Ovary (tissue), 9 donors: ENCODE data around the gene KIF19. TPM values are rescaled to one million over a fixed set of nuclear protein-coding genes. Genes with fewer than 3 reads are reported as not detected.

Source experiments
- DNase-seq, 5 donors: peaks; one replicate each; pipeline ENCODE4 v3.0.0-alpha.2; 2019 to 2020
- H3K27ac ChIP-seq, 2 donors: fragments of 200-600 bp; one replicate each; pipeline versions ENCODE4 v1.5.1 to v1.8.0; 2019 to 2022
- H3K27me3 ChIP-seq: fragments of 200-600 bp; one replicate; pipeline ENCODE4 v1.8.0; 2022
- H3K36me3 ChIP-seq: fragments of 200-600 bp; sonication (generic); one replicate; pipeline ENCODE4 v1.5.1; 2019
- H3K4me1 ChIP-seq: one replicate; pipeline ENCODE4 v1.8.1; 2013; ENCODE audit warnings: mild to moderate bottlenecking, moderate library complexity; ENCODE audit not compliant: insufficient read depth
- H3K4me3 ChIP-seq: fragments of 200-600 bp; sonication (generic); one replicate; pipeline ENCODE4 v1.5.1; 2017
- H3K9me3 ChIP-seq, 2 donors: fragments of 200-600 bp in 1 of 2; sonication (generic) in 1 of 2; one replicate each; pipeline versions ENCODE4 v1.5.1 to v1.8.1; 2013 to 2019; ENCODE audit warnings: mild to moderate bottlenecking in 1 of 2, moderate library complexity in 1 of 2
- EP300 ChIP-seq: sonication (generic); formaldehyde crosslinking; IDR thresholded peaks from one replicate; pipeline ENCODE4 v1.6.1; 2017; ENCODE audit warnings: antibody characterized with exemption
- POLR2A ChIP-seq: fragments of 450-650 bp; IDR thresholded peaks from one replicate; pipeline ENCODE4 v1.6.1; 2017; ENCODE audit warnings: antibody characterized with exemption, mild to moderate bottlenecking, moderate library complexity
- WGBS, 3 donors: extraction: QIAGEN DNeasy Blood & Tissue Kit in 1 of 3; methylation state at CpG; one replicate each; pipeline versions ENCODE4 v1.1.5 to v1.1.7; 2013 to 2017; 5-methylcytosine and 5-hydroxymethylcytosine counted together
- intact Hi-C, 4 donors: fragments of 100-400 bp; cut with DNase I; formaldehyde crosslinking; loops; one replicate each; pipeline versions ENCODE4 v1.11.0 to v1.15.1; 2022 to 2023
- polyA plus RNA-seq, 2 donors: library from polyadenylated mRNA; stranded (reverse); fragments of 200-250 nt in 1 of 2; fragments of 350-450 nt in 1 of 2; fragmentation: Illumina TruSeq in 1 of 2; extraction: RNeasy Lipid Tissue Mini Kit (QIAGEN cat#74804) in 1 of 2; gene quantifications; one replicate each; pipeline ENCODE4 v1.2.3, GENCODE V29; 2013 to 2014
- total RNA-seq, 7 donors: library from RNA; depleted of rRNA in 2 of 7; stranded (reverse); fragments of >200 nt in 2 of 7; fragmentation: NEBNext Ultra II Directional in 3 of 7; extraction: Animal tissue kit (Norgen Biotek cat#: 25700) in 3 of 7; gene quantifications; one replicate each; pipeline versions ENCODE4 v1.1.0 to v1.2.4, GENCODE V29; 2016 to 2023
- TF ChIP-seq, protein P1 (sequence below), 3 donors: fragments of 450-650 bp in 2 of 3; fragments of 200-600 bp in 1 of 3; IDR thresholded peaks; one replicate each; pipeline versions ENCODE4 v1.5.1 to v1.8.0; 2016 to 2022; ENCODE audit warnings: antibody characterized with exemption in 3 of 3, mild to moderate bottlenecking in 1 of 3
- donor health status: DM: no; HTN: no; CAD: no; lungs with moderate emphysema.
- donor health status: DM: no; HTN: no; CAD: no.
- donor health status: Bipolar disorder and iron deficiency.
- donor health status: DM: yes; HTN: yes; CAD: no.
- donor health status: DM: no; HTN: no; CAD: no.
- donor health status: DM: yes; HTN: yes; CAD: no.

Gene KIF19
- total and polyA plus RNA-seq, 9 donors: 0.33 to 15.0 (median 1.2) TPM; not detected in 2

DNA sequence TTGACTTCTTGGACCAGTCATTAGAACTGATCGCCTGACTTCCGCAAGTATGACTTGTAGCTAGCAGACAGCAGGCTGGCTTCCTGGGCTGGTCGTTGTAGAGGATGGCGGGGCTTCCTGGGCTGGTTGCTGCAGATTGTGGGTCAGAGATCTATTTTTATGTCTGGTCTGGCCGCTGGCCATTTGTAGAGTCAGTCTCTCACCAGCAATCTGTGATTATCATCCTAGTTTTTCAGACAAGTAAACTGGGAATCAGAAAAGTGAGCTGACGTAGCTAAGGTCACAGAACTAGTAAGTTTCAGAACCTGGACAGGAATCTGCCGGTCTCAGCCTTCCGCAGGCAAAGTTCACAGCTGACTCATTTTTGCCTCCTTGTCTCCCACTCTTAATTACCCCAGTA, 60.4 kb downstream of the KIF19 start:
- no peak overlapping the region for H3K4me3 ChIP-seq
- H3K9me3 ChIP-seq: no peaks in the 10 kb centered on the region
- WGBS, 3 donors: 40 to 47% (median 41%) methylated on average over 8 of the region's 8 CpGs
- peak overlapping the region in 1 of 2 donors; percentile 33 for H3K27ac ChIP-seq
- H3K4me1 ChIP-seq: no peaks in the 10 kb centered on the region
- no peaks in the 10 kb centered on the region for H3K36me3 ChIP-seq
- intact Hi-C loops: no loop called here
- H3K27me3 ChIP-seq: no peaks in the 10 kb centered on the region
- no peak for DNase-seq
- TF ChIP-seq POLR2A: no peak
- no peak for TF ChIP-seq EP300
- TF ChIP-seq, protein P1, sequence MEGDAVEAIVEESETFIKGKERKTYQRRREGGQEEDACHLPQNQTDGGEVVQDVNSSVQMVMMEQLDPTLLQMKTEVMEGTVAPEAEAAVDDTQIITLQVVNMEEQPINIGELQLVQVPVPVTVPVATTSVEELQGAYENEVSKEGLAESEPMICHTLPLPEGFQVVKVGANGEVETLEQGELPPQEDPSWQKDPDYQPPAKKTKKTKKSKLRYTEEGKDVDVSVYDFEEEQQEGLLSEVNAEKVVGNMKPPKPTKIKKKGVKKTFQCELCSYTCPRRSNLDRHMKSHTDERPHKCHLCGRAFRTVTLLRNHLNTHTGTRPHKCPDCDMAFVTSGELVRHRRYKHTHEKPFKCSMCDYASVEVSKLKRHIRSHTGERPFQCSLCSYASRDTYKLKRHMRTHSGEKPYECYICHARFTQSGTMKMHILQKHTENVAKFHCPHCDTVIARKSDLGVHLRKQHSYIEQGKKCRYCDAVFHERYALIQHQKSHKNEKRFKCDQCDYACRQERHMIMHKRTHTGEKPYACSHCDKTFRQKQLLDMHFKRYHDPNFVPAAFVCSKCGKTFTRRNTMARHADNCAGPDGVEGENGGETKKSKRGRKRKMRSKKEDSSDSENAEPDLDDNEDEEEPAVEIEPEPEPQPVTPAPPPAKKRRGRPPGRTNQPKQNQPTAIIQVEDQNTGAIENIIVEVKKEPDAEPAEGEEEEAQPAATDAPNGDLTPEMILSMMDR (IDR thresholded peaks at IDR 0.05): no peak

DNA sequence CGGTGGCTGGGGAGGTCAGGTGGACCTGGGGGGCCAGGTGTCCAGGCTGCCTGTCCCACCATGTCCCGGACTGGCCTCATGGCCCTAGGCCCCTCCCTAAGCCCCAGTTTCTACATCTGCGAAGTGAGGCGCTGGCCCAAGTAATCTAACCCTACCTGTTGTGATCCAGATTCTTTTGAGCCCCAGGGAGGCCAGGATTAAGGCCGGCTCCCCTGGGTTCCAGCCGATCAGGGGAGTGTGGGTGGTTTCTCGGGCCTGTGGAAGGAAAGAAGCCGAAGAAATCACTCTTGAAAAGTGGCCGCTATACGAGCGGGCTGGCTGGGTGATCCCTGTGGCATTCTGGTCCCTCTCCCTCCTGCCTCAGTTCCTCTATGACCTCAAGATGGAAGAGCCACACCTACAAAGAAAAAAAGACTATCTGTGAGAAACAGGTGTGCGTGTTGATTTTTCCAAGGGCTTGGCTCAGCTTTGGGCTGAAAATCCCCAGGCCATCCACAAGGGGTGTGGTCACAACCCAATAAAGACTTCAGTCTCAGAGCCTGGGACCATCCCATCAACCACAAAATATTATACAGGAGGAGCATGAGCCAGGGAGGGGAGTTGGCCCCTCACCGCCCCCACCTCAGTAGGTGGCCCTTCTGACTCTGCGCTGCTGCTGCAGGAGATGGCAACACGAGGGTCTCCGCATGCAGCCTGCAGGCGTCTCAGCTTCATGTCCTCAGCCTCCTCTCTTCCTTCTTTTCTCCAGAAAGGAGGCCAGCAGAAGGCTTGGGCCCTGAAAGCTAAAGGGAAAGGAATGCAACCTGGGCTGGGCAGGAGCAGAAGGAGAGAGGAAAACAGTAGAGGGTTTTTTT, 61.6 kb downstream of the KIF19 start:
- TF ChIP-seq POLR2A: no peak
- TF ChIP-seq EP300: no peak
- TF ChIP-seq, protein P1 (IDR thresholded peaks at IDR 0.05): no peak
- Histone ChIP-seq H3K4me3 (no peak overlapping the region), H3K27ac (no peak overlapping the region), H3K4me1 (no peaks in the 10 kb centered on the region), H3K27me3 (no peaks in the 10 kb centered on the region), H3K36me3 (no peaks in the 10 kb centered on the region), H3K9me3 (no peaks in the 10 kb centered on the region)
- DNase-seq: no peak
- intact Hi-C loops: no loop called here
- 78 to 82% (median 80%) methylated on average over 17 of the region's 17 CpGs for WGBS, 3 donors

DNA sequence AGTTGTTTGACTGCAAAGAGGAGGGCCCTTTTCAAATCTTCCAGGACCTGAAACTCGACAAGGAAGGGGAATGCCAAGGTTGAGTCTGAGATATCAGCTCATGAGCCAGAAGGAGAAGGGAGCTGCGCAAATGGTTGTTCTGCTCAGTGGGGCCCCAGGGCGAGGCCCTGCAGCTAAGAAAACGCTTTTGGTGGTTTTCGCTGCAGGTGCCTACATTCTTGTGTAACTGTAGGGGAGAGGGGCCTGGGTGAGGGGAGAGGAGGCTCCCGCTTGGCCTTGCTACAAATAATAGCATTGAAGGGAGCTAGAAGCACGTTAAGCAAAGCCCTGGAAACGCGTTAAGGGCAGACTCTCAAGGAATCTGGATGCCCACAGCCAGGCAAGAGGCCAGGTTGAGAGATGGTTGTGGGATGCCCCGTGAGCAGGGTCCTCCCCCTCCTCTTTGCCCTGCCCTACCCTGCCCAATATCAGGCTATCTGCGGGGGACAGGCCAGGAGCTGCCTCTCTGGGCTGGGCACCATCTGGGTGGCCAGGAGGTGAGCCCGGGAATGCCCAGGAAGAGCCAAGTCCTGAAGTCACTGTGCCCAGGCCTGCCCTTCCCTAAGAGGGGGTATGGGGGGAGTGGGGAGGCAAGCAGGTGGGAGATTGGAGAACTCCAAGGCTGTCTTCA, 63.2 kb downstream of the KIF19 start:
- intact Hi-C loops: no loop called here
- no peak overlapping the region for H3K4me3 ChIP-seq
- no peak for DNase-seq
- WGBS, 3 donors: 72 to 74% (median 73%) methylated on average over 12 of the region's 12 CpGs
- H3K27me3 ChIP-seq: no peaks in the 10 kb centered on the region
- H3K36me3 ChIP-seq: no peaks in the 10 kb centered on the region
- no peaks in the 10 kb centered on the region for H3K9me3 ChIP-seq
- H3K4me1 ChIP-seq: no peaks in the 10 kb centered on the region
- no peak overlapping the region for H3K27ac ChIP-seq
- TF ChIP-seq EP300: no peak

DNA sequence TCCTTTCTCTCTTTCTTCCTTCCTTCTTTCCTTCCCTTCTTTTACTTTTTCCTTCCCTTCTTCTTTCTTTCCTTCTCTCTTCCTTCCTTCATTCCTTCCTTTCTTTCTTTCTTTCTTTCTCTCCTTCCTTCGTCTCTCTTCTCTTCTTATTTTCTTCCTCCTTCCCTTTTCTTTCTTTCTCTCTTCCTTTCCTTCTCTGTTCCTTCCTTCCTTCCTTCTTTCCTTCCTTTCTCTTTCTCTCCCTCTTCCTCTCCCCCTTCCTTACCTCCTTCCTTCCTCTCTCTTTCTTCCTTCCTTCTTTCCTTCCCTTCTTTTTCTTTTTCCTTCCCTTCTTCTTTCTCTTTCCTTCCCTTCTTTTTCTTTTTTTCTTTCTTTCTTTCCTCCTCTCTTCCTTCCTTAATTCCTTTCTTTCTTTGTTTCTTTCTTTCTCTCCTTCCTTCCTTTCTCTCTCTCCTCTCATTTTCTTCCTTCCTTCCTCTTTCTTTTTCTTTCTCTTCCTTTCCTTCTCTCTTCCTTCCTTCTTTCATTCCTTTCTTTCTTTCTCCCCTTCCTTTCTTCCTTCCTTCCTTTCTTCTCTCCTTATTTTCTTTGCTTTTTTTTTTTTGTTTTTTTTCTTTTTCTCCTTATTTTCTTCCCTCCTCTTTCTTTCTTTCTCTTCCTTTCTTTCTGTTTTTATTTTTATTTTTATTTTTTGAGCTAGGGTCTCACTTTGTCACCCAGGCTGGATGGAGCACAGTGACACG, 64.1 kb downstream of the KIF19 start:
- Histone ChIP-seq H3K4me1 (no peaks in the 10 kb centered on the region), H3K9me3 (no peaks in the 10 kb centered on the region), H3K27me3 (no peaks in the 10 kb centered on the region), H3K27ac (no peak overlapping the region), H3K36me3 (no peaks in the 10 kb centered on the region), H3K4me3 (no peak overlapping the region)
- WGBS, 3 donors: 76 to 82% (median 79%) methylated on average over 2 of the region's 2 CpGs
- intact Hi-C loops: no loop called here
- TF ChIP-seq EP300: no peak
- no peak for TF ChIP-seq POLR2A
- TF ChIP-seq, protein P1 (IDR thresholded peaks at IDR 0.05): no peak
- no peak for DNase-seq
